Activated naive CD4-positive, alpha-beta T cell treated with anti-CD3 and anti-CD28 coated beads, Interleukin-2, amount 50 U/mL, for 72 hours (primary cell): Measurements from ENCODE around the gene DNMBP. TPM values are rescaled to one million over a fixed set of nuclear protein-coding genes. Genes with fewer than 3 reads are reported as not detected.
"Not testable (repeated sequence)": the region's sequence is repeated elsewhere in the genome, so short reads cannot be mapped to it uniquely, and the experiment has no call there.

ENCODE experiments used
- ATAC-seq, 2 donors: fragments of 150-1000 bp; cut with Tn5 transposase; 2 replicates each; pipeline ENCODE4 v1.10.0; 2021; ENCODE audit warnings: mild to moderate bottlenecking in 2 of 2, moderate library complexity in 2 of 2
- DNase-seq, 2 donors: peaks; one replicate each; pipeline ENCODE4 v3.0.0; 2021 to 2022; ENCODE audit warnings: low spot score in 2 of 2
- H3K27ac Mint-ChIP-seq, 2 donors: one replicate each; pipeline ENCODE4 v1.8.0; 2022; ENCODE audit warnings: mild to moderate bottlenecking in 2 of 2, mixed read lengths in 2 of 2
- H3K36me3 Mint-ChIP-seq, 2 donors: one replicate each; pipeline ENCODE4 v1.8.0; 2022; ENCODE audit warnings: mixed read lengths in 2 of 2
- H3K9me3 Mint-ChIP-seq, 2 donors: one replicate each; pipeline ENCODE4 v1.8.0; 2022; ENCODE audit warnings: mixed read lengths in 2 of 2
- total RNA-seq, 2 donors: library from RNA; stranded (reverse); gene quantifications; one replicate each; pipeline ENCODE4 v1.2.3, GENCODE V29; 2022

The DNMBP gene
- total RNA-seq, 2 donors from 2014 or later, result 3.2 to 3.4 TPM

- Mint-ChIP-seq H3K36me3 (peaks cover 0 to 5% of the 10 kb centered on the region in 2 donors), H3K27ac (no peak overlapping the region), H3K9me3 (peaks cover 0 to 5% of the 10 kb centered on the region in 2 donors)
- DNase-seq (no peak), ATAC-seq (no peak)
Observed at GRCh38 chr10:100024748-100025147, 15.0 kb upstream of the DNMBP start.

DNA sequence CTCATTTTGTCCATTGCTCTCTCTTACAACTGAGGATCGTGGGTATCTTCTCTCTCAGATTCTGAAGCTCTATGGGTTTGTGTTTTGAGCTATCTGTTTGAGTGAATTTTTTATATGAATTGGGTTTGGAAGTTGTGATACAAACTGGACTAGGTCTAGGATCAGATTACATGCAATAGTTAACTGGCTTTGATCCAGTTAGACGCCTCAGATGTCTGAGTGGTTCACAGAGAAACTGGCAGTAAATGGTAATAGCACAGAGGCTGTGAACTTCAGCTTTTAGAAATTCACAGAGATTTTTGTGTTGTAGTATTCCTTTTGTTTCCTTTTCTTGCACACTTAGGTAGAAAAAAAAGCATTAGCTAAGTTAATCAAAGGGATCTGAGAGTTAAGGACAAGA lies 12.7 kb upstream of the DNMBP start:
- Mint-ChIP-seq H3K36me3 (no peaks in the 10 kb centered on the region), H3K27ac (no peak overlapping the region), H3K9me3 (no peaks in the 10 kb centered on the region)
- DNase-seq, result no peak
- ATAC-seq, result no peak

GRCh38 chr10:100021322-100021721 lies 11.6 kb upstream of the DNMBP start:
- no peak for ATAC-seq

DNA sequence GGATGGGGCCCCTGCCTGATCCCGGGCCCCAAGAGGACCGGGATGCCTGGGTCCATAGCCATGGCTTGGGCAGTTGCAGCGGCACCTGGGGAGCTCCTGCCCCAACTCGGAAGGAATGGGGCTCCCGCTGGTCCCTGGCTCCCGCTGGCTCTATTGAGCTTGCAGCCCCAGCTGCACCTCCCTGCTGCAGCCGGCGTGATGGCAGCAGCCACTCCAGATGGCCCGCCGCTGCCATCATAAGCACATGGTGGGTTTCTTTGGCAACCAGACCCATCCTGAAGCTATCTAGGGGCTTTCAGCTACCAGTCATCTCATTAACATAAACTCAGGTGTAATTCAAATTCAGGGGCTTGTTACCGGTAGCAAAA lies 11.1 kb upstream of the DNMBP start:
- no peaks in the 10 kb centered on the region for H3K9me3 Mint-ChIP-seq
- DNase-seq (no peak), ATAC-seq (no peak)
- no peaks in the 10 kb centered on the region for H3K36me3 Mint-ChIP-seq
- no peak overlapping the region for H3K27ac Mint-ChIP-seq

More at GRCh38 chr10:100021322-100021721, 11.6 kb upstream of the DNMBP start:
- no peak for DNase-seq
- H3K9me3 Mint-ChIP-seq, result no peaks in the 10 kb centered on the region
- no peak overlapping the region for H3K27ac Mint-ChIP-seq
- H3K36me3 Mint-ChIP-seq, result no peaks in the 10 kb centered on the region

DNA sequence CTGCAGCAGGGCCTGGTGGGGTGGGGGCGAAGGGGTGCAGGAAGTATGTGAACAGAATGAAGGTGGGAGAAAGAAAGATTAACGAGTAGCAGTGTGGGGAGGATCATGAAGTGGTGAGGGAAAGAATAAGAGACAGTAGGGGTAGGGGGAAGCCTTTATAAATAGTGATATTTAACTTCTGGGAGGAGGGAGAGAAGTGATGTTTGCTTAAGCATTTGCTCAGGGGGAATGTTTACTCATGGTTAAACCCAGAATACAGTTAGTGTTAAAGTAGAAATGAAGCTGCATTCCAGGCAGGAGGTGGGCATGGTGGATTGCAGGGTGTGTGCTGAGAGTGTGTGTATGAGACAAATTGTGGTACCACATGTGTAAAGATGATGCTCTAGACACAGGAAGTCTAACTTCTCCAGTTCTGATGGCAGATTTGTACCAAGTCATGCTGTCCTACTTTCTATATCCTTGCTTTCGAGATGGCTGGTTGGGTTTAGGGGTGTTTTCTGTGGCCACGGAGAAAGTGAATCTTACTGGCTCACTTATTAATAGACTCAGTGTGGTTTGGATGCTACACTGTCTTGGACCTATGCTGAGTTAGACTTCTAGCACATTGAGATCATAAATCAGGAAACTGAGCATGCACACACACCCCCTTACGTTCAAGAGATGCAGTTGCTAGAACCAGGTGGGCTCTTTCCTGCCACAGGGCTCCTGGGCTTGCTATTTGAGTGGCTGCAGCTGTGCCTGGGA lies 10.6 kb upstream of the DNMBP start:
- H3K36me3 Mint-ChIP-seq, result no peaks in the 10 kb centered on the region
- ATAC-seq (peak; percentile 74 to 91), DNase-seq (no peak)
- H3K9me3 Mint-ChIP-seq, result no peaks in the 10 kb centered on the region
- no peak overlapping the region for H3K27ac Mint-ChIP-seq

DNA sequence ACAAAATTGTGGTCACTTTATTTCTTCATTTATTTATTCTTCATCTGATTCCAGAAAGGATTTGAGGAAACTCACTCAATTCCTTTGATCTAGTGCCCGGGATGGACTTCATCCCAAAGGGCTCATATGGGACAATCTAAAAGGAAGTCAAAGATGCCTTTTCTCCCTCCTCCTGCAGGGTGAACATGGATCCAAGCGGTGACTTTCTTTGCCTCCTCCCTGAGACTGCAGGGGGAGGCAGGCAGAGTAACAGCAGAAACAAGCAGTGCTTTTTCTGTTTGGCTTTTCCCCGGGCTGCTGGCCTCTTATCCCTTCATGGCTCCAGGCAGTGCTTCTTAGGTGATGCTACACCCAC lies 10.0 kb upstream of the DNMBP start:
- DNase-seq (no peak), ATAC-seq (no peak)
- no peak overlapping the region for H3K27ac Mint-ChIP-seq
- no peaks in the 10 kb centered on the region for H3K9me3 Mint-ChIP-seq
- no peaks in the 10 kb centered on the region for H3K36me3 Mint-ChIP-seq

- H3K9me3 Mint-ChIP-seq, result no peaks in the 10 kb centered on the region
- DNase-seq (no peak), ATAC-seq (peak in 1 of 2 donors; percentile 3)
- peak overlapping the region in 1 of 2 donors; percentile 9 for H3K27ac Mint-ChIP-seq
- H3K36me3 Mint-ChIP-seq, result no peaks in the 10 kb centered on the region
Observed at GRCh38 chr10:100014071-100014762, 4.5 kb upstream of the DNMBP start.

DNA sequence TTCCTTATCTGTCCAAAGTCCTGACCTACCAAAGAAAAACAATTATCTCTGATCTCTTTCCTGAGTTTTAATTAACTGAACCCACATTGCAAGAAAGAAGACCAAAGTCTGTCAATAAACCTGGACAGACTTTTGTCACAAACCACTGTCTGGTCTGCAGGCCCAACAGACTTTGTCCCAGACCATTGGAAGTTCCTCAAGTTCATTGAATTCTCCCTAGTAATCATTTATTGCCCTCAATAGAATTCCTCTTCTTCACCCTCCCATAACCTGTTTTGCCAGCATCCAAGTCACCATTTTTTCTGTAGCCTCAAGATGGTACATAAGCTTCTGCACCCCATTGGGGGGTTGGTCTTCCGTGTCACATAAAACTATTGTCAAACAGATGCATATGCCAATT lies 3.9 kb upstream of the DNMBP start:
- Mint-ChIP-seq H3K36me3 (no peaks in the 10 kb centered on the region), H3K9me3 (no peaks in the 10 kb centered on the region), H3K27ac (no peak overlapping the region)
- DNase-seq (no peak), ATAC-seq (no peak)

- DNase-seq, H3K9me3 Mint-ChIP-seq, H3K36me3 Mint-ChIP-seq, H3K27ac Mint-ChIP-seq, ATAC-seq: not testable (repeated sequence)
Observed at GRCh38 chr10:100011906-100012305, 2.2 kb upstream of the DNMBP start.

DNA sequence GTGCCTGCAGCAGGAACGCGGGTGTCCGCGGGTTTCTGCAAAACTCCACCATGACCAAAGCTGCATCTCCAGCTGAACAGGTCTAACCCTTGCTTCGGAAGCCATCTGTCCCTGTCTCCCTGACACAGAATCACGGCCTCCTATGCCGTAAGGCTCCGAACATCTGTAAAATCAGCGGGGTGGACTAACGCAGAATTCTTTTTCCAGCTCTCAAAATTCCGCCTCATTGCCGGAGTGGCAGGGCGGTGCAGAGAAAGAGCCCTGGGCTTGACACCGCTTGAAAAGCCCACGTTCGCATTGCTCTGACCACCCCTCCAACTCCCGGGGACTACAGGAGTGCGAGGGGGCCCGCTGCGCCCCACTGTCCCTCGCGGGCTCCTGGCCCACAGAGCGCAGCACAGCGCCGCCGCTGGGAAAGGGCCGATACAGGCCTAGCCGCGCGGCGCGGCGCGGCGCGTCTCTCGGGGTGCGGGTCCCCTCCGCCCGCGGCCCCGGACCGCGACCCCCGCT lies 409 bp downstream of the DNMBP start:
- Mint-ChIP-seq H3K9me3 (no peaks in the 10 kb centered on the region), H3K27ac (no peak overlapping the region), H3K36me3 (no peaks in the 10 kb centered on the region)
- ATAC-seq (peak; percentile 65 to 76), DNase-seq (peak in 1 of 2 donors; percentile 7)

DNA sequence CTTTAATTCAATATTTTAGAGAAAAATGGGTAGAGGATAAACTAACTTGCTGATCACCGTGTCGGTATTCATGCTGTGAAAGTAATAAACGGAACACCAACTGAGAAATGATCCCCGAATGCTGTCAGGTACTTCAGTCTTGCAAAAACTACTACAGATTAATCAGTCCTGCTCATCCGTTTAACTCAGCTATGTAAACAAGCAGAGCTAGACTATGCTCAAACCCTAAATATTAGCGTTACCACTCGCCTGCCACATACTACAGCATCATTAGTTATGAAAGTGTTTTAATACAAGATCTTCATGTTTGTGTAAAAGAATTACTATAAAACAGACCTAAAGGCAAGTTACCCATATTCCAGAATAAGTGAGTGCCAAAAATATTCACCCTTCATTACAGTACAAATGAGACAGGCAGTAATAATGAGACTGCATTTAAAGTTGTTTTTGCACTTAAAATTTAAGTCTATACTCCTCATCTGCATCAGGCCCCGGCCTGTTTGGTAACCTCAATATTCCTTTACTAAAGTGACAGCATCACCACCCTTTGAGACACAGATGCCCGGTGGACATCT lies 952 bp downstream of the DNMBP start:
- no peak for DNase-seq
- H3K9me3 Mint-ChIP-seq, result no peaks in the 10 kb centered on the region
- H3K36me3 Mint-ChIP-seq, result no peaks in the 10 kb centered on the region
- ATAC-seq, result no peak
- H3K27ac Mint-ChIP-seq, result peak overlapping the region in 1 of 2 donors; percentile 36

DNA sequence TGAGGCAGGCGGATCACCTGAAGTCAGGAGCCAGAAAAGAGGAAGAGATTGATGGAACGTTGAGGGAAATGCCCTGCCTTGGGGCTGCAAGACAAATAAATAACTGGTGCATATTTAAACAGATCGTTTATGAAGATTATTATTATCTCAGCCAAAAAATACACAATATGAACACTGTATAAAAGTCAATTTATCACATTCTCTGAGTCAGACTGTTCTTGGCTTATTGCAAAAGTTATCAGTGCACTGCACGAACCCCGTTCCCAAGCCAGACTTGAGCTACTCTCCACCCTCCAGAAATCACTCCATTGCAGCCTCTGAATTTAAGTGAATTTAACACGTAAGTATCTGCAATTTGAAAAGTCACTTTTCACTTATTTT lies 1.6 kb downstream of the DNMBP start:
- H3K36me3 Mint-ChIP-seq, result no peaks in the 10 kb centered on the region
- DNase-seq (no peak), ATAC-seq (no peak)
- H3K27ac Mint-ChIP-seq, result no peak overlapping the region
- no peaks in the 10 kb centered on the region for H3K9me3 Mint-ChIP-seq

DNA sequence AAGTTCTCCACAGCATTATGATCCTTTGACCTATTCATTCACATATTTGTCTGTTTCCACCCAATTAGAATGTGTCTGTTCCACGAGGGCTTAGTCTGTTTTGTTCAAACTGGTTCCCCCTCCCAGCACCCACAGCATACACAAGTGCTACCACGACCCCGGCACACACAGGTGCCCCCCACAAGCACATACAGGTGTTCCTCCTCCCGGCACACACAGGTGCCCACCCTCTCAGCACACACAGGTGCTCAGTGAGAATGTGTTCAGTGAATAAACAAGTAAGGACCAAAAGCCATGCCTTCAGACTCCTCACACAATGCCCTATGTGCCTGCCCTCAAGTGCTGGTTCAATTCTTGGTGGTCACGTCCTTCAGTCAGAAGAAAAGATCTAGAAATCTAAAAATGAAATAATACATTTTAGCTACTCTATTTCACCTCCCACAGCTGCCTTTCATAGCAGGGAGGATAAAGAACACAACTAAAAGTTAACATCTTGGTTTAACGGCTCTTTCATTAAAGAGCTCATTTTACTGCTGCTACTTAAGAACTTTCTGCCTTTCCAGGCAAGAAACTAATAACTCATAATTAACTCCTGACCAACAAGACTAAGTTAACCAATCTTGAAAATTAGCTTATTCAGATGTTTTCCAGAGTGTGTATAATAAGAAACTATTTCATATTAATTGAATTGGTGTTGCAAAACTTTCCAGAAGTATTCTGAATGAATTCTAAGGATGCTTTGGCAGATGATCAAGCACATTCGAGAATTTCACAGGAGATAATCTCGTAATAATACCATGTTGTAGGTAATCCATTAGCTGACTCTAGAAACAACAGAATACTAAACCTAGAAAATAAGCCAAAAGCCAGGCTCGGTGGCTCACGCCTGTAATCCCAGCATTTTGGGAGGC lies 2.3 kb downstream of the DNMBP start:
- H3K27ac Mint-ChIP-seq, result peak overlapping the region in 1 of 2 donors; percentile 25
- no peak for DNase-seq
- no peaks in the 10 kb centered on the region for H3K36me3 Mint-ChIP-seq
- ATAC-seq, result no peak
- H3K9me3 Mint-ChIP-seq, result no peaks in the 10 kb centered on the region

DNA sequence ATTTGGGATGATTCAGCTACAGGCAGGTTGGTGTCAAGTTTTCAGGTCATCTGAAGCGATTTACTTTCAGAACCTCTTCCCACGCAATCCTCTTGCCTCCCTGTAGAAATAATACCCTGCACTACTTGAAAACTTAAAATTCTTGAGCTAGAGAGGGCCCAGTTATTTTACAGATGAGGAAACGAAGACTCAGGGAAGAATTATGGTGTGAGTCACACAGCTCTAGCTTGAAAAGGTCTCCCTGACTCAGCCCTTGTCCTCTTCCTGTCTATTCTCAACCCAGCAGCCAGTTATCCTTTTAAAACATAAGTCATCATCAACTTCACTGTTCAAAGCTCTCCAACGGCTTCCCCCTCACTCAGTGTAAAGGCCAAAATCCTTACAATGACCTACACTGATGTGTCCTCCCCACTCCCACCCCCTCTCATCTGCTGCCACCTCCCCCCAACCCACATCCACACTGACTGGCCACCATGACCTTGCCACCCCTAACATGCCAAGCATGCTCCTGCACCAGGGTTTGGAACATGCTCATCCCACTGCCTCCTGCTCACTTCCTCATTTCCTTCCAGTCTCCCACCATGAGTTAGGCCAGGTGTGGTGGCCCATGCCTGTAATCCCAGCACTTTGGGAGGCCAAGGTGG lies 3.4 kb downstream of the DNMBP start:
- no peaks in the 10 kb centered on the region for H3K9me3 Mint-ChIP-seq
- DNase-seq (no peak), ATAC-seq (peak; percentile 67 to 76)
- H3K27ac Mint-ChIP-seq, result peak overlapping the region in 1 of 2 donors; percentile 25
- H3K36me3 Mint-ChIP-seq, result no peaks in the 10 kb centered on the region

GRCh38 chr10:100004805-100005510 lies 4.8 kb downstream of the DNMBP start:
- Mint-ChIP-seq H3K9me3 (no peaks in the 10 kb centered on the region), H3K36me3 (no peaks in the 10 kb centered on the region), H3K27ac (no peak overlapping the region)
- ATAC-seq (no peak), DNase-seq (no peak)
